NCI-H1105 treated with DMSO at 0.1 percent for 48 hours (cell line): ENCODE measurements around the gene CUL2.
"Not testable (repeated sequence)": the region's sequence is repeated elsewhere in the genome, so short reads cannot be mapped to it uniquely, and the experiment has no call there.

Experiments
- DNase-seq: peaks from one replicate; lab custom pipeline; 2025; lab: John Stamatoyannopoulos, UW

CUL2 gene

DNA sequence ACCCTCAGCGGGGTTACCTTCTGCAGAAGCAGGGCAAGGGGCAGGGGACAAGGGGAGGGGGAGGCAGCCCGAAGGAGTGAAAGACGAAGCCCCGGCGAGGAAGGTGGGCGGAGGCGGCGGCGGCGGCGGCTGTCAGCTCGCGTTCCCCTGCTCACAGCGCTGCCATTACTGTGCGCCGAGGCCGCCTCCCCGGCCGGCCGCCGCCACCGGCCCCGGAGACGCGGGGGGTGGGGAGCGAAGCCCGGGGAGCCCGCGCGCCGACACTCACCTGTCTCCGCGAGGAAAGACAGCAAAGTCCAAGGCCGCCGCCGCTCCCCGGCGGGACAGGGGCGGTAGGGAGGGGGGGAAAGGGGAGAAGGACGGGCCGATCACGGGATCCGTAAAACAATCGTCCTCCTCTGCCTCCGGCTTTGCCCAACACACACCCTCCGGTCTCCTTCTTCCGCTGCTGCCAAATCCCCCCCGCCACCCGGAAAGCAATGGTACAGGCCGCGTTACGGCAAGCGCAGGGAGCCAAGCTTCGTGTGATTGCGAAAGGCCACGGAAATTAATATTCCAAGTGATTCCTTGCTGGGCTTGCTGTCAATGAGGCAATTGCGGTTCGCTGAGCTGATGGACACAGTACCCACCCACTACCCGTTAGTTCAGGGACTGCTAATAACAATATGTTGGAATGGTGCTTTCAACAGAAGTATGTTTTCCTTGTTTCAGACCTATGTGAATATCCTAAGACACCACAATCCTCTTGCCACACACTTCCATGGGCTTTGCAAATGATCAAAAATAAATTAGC lies at the start of gene CUL2:
TSS of gene CUL2 (minus strand) at position 180 of the 793 bp plus-strand sequence. CDS start 19,024 bp downstream, outside the sequence.
- DNase-seq, result peak; percentile 65

GRCh38 chr10:35136263-35136815 lies 46.2 kb upstream of the CUL2 start:
- DNase-seq, result no peak

DNA sequence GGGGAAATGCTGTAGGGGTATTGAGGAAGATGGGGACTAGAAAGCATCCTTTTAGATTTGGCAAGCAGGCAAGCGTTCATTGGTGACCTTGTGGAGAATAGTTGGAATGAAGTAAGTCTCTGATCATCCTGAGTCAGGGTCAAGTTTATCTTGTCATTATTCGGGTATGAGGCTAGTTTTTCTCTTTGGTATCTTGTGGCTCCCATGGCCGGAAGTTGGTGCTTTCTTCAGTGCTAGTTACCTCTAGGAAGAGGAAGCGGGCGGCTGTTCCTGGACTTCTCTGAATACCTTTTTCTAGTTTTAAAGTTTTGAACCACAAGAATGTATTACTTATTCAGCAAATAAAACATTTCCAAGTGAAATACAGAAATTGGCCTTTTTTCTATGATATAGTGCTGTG lies 45.7 kb upstream of the CUL2 start:
- no peak for DNase-seq

GRCh38 chr10:35133586-35133985 lies 43.4 kb upstream of the CUL2 start:
- DNase-seq, result no peak

DNA sequence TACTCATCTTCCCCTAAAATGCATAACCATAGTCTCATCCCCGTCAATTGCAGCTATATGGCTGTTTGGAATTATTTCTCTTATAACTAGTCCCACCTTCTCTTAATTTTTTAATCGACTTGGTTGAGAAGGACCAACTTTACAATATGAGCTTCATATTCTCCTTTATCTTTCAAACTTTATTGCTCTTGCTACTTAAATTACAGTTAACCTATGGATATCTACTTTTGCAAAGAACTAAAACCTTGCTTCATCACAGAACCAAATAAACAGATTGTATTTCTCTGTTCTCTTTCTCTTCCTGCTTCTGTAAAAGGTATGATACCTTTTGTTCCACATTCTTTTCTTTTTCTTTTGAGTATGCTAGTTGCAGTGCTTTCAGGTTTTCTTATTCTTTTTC lies 42.6 kb upstream of the CUL2 start:
- DNase-seq, result no peak

GRCh38 chr10:35130663-35131062 lies 40.5 kb upstream of the CUL2 start:
- no peak for DNase-seq

GRCh38 chr10:35129185-35129674 lies 39.1 kb upstream of the CUL2 start:
- DNase-seq, result no peak

GRCh38 chr10:35127289-35127891 lies 37.2 kb upstream of the CUL2 start:
- peak; percentile 1 for DNase-seq

DNA sequence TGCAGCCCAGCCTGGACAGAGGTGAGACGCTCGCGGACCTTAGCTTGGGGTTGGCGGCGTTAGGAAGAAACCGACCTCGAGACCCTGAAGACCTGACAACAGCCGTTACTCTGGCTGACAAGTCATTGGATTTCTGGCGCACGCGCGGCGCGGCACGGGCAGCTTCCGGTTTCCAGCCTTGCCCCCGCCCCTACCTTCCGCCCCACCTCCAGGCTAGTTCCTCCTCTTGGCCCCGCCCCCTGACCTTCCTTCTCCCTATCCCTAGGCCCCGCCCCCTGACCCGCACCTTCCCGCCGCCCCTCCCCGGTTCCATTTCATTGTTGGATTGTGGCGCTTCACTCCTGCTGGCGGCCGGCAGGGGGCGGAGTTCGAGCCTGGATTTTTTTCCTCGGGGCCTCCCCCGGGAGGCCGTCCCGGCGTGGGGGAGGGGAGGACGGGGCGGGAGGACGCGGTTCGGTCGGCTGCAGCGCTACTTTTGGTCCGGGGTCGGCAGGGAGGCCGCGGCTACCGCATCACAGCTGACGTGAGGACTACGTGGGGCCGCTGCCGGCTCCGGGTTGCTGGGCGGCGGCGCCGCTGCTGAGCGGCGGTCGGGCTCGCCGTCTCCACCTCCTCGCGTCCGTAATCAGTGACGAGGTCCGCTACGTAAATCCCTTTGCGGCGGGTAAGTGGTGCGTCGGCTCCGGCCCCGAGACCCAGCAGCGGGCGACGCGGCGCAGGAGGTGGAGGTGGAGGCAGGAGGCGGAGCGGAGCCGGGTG lies 36.6 kb upstream of the CUL2 start, which contains the start of gene CREM:
TSS of gene CREM (plus strand) at position 317 of the 759 bp plus-strand sequence. CDS start 10,990 bp downstream, outside the sequence.
- DNase-seq, result peak; percentile 89

DNA sequence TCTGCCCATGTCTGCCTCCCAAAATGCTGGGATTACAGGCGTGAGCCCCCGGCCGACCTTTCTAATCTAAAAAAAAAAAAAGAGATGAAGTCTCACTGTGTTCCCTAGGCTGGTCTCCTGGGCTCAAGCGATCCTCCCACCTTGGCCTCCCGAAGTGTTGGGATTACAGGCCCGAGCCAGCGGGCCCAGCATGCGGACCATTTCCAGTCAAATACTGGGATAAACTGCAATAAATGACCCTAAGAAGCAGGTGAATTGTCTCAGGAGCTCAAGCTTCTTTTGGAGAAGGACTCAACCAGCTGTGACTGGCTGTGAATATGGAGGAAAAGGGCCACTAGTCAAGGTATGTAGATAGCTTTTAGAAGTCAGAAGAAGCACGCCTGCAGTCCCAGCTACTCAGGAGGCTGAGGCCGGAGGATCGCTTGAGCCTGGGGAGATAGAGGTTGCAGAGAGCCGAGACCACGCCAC lies 36.0 kb upstream of the CUL2 start:
- no peak for DNase-seq

DNA sequence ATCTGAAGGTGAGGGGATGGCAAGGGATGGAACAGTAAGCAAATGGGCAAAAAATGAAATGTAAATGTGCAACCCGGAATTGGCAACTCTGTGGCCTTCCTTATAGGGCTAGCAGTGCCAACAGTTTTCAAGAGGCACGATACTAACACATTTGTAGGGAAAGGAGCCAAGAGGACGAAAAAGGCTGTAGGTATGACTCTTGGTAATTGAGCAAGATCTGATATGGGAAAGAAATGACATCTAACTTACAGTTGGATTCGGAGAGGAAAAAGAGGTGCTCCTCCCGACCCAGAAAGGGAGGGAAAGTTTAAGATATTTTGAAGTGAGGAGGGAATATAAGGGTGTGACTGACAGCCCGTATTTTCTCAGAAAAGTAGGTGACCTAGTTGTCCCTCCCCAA lies 34.4 kb upstream of the CUL2 start:
- DNase-seq, result no peak

DNA sequence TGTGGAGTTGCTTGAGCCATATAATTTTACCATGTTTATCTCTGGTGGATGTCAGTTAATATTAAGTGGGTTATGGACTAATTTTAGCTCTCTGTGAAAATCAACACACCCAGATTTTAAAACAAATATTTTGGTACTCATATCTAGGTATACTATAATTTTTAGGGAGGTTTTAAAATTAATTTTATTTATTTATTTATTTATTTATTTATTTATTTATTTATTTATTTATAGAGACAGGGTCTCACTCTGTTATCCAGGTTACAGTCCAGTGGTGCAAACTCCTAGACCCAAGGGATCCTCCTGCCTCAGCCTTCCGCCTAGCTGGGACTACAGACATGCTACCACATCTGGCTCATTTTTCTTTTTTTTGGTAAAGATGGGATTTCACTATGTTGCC lies 29.2 kb upstream of the CUL2 start:
- DNase-seq, result no peak

DNA sequence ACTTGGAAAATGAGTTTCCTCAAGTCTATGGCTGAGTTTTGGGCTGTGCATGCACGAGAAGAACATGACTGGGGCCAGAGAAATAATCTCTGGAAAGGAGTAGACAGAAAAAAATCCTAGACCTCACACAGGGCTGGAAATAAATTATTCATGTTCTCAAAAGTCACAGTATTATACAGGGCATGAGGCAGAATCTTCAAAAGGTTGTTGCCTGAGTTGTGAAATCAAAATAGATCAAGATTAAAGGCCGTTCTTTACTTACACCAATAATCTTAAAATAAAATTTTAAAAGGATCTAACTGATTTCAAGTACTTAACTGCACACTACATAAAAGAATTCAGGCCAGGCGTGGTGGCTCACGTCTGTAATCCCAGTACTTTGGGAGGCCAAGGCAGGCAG lies 22.4 kb upstream of the CUL2 start:
- DNase-seq, result no peak

DNA sequence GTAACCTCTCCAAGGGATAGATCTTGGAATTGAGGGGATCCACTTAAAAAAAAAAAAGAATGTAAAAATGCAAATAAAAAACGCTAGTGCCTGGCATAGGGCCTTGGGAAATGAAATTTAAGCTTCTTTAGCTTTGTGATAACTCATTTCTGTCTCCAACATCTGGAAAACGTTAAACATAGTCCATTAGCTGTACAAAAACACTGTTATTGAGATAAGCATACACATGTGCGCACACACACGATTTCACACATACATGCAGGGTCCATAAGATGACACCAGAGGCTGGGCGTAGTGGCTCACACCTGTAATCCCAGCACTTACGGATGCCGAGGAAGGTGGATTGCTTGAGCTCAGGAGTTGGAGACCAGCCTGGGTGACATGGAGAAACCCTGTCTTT lies 13.7 kb upstream of the CUL2 start:
- DNase-seq, result no peak

DNA sequence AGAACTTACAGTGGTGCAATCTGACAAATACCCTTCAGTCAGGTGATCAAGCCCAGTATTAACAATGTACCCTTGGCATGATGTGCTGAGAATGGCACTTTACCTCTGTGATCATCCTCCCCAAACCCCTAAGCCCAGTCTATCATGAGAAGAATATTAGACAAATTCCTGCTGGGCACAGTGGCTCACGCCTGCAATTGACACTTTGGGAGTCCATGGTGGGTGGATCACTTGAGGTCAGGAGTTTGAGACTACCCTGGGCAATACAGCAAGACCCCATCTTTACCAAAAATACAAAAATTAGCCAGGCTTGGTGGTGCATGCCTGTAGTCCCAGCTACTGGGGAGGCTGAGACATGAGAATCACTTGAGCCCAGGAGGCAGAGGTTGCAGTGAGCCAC lies 7.4 kb upstream of the CUL2 start:
- no peak for DNase-seq

DNA sequence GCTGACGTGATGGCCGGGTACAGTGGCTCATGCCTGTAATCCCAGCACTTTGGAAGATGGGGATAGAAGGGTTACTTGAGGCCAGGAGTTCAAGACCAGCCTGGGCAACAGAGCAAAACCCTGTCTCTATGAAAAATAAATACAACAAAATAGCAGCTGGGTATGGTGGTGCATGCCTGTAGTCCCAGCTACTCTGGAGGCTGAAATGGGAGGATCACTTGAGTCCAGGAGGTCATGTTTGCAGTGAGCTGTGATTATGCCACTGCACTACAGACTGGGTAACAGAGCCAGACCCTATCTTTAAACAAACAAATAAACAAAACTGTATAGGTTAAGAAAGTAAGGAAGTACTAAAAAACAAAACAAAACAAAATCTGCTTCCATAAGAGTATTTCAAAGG lies 6.2 kb upstream of the CUL2 start:
- no peak for DNase-seq

DNA sequence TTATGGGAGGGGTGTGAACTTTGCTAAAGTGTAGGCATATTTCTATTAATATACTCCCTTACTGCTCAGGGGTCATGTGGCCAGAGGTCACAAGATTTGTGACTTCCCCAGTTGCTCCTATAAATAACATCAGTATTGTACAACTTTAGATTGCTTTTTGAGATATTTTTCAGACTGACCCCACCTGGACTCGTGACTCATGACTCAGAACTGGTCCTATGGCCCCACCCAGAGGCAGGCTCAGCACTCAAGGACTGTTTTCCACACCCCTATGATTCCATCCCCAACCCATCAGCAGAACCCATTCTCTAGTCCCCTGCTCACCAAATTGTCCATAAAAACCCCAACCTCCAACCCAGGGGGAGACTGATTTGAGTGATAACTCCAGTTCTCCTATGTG lies 2.7 kb upstream of the CUL2 start:
- DNase-seq, result no peak

GRCh38 chr10:35091994-35092790 lies 2.1 kb upstream of the CUL2 start:
- DNase-seq, result no peak

DNA sequence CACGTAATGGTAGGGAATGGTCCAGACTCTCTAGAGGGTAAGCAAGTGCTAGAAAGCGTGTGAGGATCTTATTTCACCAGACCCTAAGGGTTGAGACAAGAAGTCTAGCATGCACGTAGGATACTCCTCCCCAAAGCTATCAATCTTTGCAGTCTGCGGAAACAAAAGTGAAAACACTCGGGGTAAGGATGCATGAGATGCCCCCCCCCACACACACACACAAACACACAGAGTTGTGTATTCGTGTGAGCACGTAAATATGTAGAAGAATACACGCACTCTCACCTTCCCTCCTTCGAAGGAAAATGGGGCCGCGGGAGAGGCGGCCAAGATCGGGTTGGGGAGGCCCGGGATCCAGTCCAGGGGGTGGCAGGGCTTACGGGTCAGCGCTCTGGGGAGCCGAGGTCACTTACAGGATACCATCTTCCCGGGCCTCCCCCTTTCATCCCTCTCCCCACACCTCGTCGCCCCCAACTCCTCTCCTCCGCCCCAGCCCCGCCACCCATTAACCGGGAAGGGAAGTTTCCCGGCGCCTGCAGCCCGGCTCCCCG lies 455 bp downstream of the CUL2 start:
- DNase-seq, result peak; percentile 11

DNA sequence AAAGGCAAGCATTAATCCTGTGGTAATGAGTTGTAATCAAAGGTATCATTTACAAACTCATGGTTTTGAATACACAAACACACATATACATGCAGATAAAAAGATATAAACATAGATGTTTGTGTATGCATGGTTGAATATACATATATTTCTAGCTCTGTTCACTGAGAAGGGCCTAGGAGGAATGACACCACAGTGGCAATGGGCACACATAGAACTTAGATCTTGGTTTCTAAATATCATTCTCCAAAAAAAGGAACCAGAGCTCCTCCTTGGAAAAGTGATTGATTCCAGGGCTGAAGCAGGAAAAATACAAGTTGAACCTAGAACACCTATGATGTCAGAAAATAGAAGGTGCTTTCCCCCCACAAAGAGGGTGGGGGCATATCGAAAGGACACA lies 6.9 kb downstream of the CUL2 start:
- no peak for DNase-seq

DNA sequence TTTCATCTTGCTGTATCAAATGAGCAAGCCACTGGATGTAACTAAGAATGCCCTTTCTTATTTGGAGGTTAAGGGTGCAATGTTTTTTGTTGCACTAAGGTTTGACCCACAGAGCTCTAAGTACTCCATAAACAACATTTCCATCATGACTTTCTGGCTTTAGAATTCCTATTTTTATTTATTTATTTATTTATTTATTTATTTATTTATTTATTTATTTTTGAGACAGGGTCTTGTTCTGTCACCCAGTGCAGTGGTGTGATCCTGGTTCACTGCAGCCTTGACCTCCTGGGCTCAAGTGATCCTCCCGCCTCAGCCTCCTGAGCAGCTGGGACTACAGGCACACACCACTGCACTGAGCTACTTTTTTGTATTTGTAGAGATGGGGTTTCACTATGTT lies 9.9 kb downstream of the CUL2 start:
- not testable (repeated sequence) for DNase-seq
